GM20000 (cell line): ENCODE measurements around the gene HIVEP3.

ENCODE experiments used
- DNase-seq: peaks from one replicate; pipeline ENCODE4 v3.0.0; 2012; ENCODE audit warnings: low spot score
- CTCF ChIP-seq: IDR thresholded peaks from 2 replicates; pipeline ENCODE4 v1.5.1; 2012; ENCODE audit warnings: mild to moderate bottlenecking, control low read depth; ENCODE audit errors: extremely low read depth, missing control alignments

Gene HIVEP3

DNA sequence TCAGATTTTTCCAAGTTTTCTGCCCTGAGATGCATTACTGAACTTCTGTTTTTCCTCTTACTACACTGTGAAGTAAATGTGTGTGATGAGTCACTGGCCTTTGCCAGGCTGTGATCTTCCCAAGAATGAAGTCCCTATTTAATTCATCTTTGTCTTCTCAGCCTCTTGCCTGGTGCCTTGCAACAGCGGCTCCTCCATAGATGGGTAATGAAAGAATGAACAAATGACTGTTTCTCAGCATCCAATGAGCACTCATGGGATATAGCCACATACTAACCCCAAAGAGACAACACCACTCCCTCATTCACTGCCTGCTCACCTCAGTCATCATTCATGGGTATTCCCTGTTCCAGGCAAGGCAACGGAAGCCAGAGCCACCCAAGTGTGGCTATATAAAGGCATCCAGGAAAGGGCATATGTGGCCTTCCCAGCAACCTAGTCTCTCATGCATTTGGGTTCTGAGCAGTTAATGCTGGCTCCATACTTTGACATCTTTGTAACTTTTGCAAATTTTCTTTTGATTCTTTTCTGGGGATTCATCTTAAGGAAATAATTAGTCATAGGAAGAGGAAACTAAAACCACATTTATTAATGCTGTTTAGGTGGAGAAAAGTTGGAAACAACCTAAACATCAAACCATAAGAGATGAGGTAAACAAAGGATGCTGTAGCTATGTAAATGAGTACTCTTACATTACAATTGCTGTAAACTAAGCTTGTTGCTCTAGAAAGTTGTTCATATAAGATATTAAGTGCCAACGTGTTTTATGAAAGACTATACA is 71.9 kb downstream of the HIVEP3 start:
- TF ChIP-seq CTCF, result no peak
- DNase-seq, result no peak

DNA sequence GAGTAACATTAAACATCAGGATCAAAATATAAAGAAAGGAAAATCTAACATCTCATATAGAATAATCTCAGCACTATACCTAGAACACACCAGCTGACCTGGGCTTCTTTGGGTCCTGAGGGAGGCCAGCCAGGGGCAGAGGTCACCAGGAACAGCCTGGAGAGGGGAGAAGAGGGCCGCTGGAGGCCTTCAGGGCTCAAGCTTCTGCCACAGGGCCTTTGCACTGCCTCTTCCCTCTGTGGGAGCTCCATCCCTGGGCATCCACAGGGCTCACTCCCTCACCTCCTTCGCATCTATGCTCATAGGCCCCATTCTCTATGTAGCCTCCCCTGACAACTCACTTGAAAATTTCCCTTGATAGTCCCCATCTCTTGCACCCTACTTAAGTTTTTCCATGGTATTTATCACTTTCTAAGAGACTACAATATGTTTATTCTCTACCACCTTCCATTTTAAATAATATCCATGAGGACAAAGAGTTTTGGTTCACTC is 73.9 kb downstream of the HIVEP3 start:
- no peak for DNase-seq
- TF ChIP-seq CTCF, result no peak

- no peak for TF ChIP-seq CTCF
- DNase-seq, result no peak
Measured at GRCh38 chr1:41844255-41844654, 74.5 kb downstream of the HIVEP3 start.

DNA sequence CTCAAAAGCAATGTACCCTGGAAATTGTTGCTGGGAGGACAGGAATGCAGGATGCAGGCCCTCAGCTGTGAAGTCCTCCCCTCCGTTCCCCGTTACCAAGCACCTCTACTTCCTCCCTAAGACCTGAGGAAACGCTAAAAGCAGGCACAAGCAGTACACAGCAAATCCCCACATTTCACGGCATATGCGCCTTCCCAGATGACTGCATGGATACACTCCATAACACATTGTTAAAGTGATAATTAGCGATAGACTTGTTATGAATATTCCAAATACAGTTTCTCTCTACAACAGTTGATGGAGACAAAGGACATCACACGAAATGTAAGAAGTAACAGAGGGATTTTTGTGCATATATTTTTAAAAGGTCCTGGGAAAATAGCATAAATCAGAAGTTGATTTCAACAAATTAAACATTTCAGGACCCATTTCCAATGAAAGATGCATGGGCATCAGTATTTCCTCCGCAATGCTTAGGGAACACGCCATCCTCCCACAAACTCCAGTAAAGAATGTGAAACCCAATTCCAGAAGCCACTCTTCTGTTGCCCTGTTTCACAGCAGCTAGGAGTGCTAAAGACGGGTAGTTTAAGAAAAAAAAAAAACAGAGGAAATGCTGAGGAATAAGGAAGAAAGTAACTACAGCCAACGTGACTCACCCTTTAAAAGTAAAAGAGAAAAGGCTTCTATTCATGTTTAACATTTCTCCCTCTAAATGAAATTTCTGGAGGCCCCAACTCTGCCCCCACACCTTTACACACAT is 75.5 kb downstream of the HIVEP3 start:
- TF ChIP-seq CTCF, result no peak
- no peak for DNase-seq

- no peak for TF ChIP-seq CTCF
- DNase-seq, result no peak
Measured at GRCh38 chr1:41842326-41842725, 76.4 kb downstream of the HIVEP3 start.

DNA sequence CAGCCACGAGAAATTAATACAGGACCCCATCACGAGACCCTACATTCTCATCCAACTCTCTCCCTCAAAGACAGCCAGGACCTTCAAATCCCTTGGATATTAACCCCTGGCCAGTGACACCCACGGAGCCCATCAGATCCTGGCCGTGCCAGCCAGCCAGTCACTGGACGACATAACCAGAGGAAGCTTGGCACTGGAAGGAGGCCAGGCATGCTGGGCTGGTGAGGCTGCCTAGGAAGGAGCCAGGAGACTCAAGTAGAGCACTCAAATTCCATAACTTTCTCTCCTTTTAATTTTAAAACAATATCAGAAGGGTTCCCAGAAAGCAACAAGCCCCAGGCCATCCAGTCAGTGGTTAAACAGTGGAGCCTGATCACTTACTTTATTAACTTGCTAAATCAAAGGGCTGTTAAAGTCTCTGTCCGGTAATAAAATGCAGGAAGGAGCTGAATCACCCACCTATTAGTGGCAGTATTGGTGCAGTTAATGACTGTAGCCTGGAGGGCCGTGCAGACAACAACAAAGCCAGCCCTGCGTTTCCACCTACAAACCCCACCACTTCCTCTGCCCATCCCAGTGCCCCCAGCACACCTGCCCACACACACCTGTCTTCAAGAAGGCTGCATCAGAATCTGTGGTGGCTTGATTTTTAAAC is 78.0 kb downstream of the HIVEP3 start:
- no peak for DNase-seq
- no peak for TF ChIP-seq CTCF

DNA sequence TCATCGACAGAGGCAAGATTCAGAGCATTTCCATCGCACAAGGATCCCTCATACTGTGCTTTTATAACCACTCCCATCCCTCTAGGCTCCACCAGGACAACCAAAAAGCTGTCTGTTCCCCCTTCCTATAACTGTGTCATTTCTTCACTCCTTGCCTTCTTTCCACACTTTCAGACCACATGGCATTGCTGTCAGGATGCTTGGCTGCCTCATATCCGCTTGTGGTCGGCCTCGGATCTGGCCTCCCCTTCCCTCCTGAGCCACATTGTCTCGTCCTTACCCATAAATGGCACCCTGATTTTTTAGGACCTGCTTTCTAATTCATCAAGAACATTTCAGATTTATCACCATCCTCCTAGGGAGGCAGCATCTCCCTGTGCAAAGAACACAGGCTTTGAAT is 80.5 kb downstream of the HIVEP3 start:
- no peak for TF ChIP-seq CTCF

More for the DNA sequence above, 80.5 kb downstream of the HIVEP3 start:
- no peak for DNase-seq
